ENCODE data around the gene GPATCH2L.

The GPATCH2L gene

DNA sequence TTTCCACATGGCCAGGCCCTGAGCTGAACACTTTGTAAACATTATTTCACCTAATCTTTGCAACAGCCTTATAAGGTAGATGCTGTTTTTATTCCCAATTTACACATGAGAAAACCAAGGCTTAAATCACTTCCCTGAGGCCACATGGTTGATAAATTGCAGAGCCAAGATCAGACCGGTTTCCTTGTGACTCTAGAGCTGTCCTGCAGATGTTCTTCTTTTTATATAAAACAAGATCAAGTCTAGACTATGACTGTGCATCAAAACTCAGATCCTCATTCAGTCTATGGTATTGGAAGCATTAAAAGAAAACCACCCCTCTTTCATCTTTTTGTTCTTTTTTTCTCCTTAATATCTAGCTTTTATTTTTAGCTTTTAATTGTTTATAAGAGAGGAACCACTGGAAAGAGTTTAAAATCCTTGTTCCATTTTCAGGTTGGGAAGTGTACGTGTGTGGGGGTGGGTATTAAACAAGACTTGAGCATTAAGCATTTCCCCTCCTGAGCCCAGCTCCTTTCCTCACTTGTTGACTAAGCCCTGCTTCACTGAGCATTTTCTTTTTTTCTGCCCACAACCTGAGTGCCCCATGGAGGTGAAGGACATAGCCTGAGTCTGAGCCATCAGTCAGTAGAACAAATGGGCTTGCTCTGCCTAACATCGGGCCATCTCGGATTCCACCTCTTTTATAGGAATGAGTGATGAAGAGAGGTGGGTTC is 45.4 kb downstream of the GPATCH2L start:
- DNase-seq (ENCODE audit: low read depth in 3 of 3, low spot score in 1 of 3), result no peak

DNA sequence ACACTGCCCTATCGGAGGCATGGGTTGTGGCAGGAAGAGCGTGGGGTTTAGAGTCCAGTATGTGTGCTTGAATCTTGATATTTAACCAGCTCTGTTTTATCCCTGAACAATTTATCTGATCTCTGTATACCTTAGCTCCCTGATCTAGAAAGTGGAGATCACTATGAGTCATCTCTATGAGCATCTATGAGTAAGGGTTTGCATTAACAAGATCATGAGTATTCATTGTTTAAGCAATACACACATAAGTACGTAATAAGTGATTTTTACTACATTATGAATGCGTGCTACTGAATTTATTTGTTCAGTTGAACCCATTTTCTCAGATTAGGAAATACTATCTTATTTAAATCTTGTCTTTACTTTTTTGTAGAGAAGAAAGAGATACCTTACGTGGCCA is 49.4 kb downstream of the GPATCH2L start:
- DNase-seq (ENCODE audit: low read depth in 3 of 3, low spot score in 1 of 3), result no peak

DNA sequence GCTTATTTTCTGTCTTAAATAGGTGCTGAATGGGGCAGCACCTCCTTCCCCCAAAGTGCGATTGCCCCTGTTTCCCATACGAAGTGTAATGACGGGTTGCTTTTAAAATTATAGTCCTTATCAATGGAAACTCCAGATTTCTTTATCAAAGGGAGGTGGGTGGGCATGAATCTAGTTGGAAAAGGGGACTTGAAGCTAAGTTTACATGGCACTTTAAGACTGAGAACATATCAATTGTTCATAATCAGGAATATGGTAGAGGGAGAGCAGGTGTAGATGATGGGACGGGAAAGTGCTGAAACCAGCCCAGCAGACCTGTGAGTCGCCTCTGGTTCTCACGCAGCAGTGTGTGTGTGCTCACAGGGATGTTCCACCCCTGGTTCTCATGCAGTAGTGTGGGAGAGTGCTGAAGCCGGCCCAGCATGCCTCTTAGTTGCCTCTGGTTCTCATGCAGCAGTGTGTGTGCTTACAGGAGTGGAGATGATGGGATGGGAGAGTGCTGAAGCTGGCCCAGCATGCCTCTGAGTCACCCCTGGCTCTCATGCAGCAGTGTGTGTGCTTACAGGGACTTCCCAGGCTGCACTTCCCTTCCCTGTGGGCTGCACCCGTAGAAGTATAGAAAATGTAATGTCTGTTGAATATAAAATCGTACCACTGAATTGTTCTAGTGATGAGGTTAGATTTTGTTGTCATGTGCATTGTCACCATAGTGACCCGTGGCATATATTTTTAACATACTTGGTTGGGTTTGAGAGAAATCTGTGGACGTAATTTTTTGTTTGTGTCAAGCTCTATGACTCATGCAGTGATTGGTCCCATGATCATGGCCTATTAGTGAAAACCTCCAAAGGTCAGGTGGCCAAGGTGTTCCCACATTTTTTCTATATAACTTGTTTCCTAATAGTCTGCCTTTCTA is 51.6 kb downstream of the GPATCH2L start:
- no peak for DNase-seq (ENCODE audit: low read depth in 3 of 3, low spot score in 1 of 3)

DNA sequence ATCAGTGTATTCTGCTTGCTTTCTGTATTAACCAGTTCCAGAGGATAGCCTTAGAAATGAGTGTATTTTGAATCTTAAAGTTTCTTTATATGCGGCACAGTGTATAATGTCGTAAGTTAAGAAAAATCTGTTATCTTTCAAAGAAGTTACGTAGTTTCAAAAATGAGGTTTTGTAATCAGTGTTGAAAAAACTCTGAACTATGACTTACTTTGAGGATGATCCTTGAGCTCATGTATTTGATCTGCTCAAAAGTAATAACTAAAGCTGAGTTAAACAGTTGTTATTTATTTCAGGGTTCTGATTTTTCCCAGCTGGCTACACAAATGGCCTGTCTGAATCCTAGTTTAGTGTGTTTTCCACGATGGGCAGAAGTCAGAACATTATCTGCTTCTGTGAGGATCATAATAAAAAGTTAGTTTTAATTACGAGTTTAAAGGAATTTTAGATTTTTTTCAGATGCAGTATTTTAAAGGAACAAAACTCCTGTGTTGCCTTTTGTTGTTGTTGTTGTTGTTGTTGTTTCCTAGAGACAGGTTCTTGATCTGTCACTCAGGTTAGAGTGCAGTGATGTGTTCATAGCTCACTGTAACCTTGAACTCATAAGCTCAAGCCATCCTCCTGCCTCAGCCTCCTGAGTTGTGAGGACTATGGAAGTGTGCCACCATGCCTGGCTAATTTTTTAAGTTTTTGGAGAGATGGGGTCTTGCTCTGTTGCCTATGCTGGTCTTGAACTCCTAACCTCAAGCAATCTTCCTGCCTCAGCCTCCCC is 52.9 kb downstream of the GPATCH2L start:
- DNase-seq (ENCODE audit: low read depth in 3 of 3, low spot score in 1 of 3), result no peak

DNA sequence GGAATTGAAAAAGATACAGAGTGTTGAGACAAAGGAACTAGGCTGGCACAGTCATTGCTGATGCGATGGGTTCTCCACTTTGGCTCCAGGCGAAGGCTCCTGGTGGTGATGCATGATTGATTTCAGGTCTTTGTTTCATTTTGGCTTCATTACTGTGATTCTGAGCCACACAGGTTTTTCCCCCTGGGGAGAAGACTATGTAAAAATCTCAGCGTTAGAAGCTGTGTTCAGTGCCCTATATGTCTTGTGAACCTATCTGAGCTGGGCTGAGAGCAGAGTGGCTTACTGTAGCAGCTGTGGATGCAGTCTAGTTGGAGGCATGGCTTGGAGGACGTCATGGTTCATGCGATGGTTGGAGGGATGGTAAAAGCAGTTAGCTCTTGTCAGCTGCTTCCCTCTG is 54.0 kb downstream of the GPATCH2L start:
- no peak for DNase-seq (ENCODE audit: low read depth in 3 of 3, low spot score in 1 of 3)

DNA sequence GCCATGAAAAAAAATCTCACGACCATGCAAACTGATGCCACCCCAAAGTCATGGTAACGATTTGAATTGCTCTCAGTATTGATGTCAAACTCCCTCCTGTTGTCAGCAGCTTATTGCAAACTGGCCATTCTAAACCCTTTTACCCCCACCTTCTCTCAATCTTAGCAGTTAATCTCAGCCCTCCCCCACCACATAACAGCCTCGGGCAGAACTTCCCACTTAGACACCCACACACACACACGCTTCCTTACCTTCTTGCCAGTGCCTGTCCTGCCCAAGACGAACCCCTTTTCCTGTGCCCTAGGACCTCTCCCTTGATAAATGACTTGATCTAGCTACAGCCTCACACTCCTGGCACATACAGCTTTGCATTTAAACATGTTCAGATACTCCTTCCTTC is 56.6 kb downstream of the GPATCH2L start:
- no peak for DNase-seq (ENCODE audit: low read depth in 3 of 3, low spot score in 1 of 3)

DNA sequence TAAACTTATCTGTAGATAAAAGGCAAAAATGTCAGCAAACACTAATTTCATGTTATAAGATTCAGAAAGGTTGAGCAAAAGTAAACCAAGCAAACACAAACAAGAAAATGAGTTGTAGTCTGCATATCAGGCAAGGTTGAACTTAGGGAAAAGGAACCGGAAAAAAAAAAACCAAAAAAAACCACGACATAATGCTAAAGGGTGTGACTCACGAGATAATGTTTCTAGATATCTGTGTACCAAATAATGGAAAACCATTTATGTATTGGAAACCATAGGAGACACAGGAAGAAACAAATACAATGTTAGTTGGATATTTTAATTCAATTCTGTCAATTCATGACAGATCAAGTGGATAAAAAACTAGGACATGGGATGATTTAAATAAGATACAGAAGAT is 60.5 kb downstream of the GPATCH2L start:
- DNase-seq (ENCODE audit: low read depth in 3 of 3, low spot score in 1 of 3), result no peak

DNA sequence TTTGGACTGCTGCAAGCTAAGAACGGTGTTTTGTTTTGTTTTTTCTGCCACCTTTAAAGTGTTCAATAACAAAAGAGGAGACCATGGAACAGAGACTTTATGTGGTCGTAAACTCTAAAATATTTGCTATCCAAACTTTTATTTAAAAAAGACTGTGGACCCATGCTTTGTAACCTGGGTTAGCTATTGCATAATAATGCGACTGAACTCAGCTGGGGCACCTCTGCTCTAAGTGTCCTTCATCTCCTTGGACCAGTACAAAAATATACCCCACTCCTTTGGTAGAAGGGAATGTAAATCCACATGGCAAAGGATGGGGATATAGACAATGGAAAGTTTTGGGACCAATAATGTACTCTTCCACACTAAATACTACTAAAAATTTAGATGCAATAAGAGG is 65.5 kb downstream of the GPATCH2L start:
- DNase-seq (ENCODE audit: low read depth in 3 of 3, low spot score in 1 of 3), result no peak

DNA sequence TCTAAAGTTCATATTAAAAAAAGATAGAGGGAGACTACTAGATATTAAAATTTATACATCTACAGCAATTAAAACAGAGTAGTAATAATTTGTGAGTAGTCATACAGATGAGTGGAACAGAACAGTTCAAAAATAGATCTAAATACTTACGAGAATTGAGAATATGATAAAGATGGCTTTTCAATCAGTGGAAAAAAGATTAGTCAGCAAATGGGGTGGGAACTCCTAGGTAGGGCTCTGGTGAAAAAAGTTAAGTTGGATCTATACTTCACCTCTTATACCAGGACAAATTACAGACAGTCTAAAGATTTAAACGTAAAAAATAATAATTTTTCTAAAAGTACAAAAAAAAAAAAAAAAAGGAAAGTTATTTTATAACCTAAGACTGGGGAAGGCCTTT is 66.9 kb downstream of the GPATCH2L start:
- no peak for DNase-seq (ENCODE audit: low read depth in 3 of 3, low spot score in 1 of 3)

DNA sequence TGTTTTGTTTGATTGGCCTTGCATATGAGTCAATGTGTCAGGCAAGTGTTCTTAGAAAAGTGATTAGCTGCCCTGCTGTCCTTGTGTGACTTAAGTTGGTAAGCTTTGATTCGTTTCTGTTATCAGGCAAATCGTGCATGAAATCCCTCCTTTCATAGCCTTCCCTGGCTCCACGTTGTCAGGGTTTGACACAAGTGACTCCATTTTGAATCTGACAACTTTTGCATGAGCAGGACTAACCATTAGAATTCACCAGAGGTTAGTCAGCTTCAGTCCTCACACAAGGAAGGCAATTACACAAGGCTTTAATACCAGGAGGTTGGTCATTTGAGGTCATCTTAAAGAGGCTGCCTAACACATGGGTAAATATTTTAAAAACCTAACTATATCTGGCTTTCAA is 68.2 kb downstream of the GPATCH2L start:
- no peak for DNase-seq (ENCODE audit: low read depth in 3 of 3, low spot score in 1 of 3)

DNA sequence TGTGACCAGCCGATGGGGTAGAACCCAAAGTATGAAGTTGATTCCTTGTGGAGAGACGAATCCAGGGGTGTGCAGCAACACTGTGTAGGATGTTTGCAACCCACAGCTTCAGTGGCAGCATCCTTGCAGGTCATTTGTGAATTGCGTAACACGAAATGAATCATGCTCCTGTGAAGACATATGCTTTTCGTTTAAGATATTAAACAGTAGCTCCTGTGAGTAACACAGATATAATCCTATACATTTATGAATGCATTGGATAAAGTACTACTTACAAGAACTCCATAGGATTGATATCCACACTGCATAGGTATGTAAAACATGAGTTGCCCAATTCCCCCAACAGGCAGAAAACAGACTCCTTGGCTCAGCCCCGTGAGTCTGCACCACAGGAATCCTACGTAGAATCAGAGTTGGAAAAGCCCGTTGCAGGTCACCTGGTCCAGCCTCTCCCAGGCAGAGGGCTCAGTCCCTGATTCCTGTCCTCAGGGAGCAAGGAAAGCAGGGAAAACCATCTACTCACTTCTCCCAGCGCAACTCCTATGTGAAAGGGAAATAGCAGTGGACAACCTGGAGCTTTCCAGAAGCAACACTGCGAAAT is 75.8 kb downstream of the GPATCH2L start:
- DNase-seq (ENCODE audit: low read depth in 3 of 3, low spot score in 1 of 3), result no peak

DNA sequence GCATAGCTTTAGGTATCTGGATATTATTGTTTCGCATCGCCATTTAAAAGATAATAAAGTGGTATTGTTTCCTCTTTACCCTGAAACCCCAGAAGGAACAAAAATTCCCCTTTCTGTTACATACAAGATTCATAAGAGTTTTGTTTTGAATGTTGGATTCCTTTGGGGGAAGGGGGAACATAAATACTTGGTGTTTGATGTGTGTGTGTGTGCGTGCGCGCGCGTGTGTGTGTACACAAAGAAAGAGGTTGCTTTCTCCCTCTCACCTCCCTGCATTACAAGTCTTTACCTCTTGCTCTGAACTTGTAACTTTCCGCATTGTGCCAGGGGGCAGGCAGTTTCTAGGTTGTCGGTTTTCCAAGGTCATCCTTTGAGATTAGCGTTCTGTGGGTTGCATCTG is 76.4 kb downstream of the GPATCH2L start:
- no peak for DNase-seq (ENCODE audit: low read depth in 3 of 3, low spot score in 1 of 3)

DNA sequence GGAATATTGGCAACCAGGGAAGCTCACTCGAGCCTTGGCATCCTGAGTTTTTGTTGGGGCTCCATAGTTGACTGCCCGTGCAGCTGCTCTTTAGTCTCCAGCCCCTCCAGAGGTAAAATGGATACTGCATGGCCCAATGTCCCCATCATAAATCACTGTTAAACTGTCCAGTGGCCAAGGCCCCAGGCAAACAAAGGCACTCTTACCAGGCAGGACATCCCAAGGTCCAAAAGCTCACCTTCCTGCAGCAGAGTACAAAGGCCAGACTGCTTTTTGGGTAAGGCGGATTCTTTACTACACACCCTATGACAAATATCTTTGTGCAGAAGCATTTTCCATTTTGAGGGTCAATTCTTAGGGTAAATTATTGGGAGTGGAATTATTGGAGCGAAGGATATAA is 81.1 kb downstream of the GPATCH2L start:
- DNase-seq (ENCODE audit: low read depth in 3 of 3, low spot score in 1 of 3), result no peak

DNA sequence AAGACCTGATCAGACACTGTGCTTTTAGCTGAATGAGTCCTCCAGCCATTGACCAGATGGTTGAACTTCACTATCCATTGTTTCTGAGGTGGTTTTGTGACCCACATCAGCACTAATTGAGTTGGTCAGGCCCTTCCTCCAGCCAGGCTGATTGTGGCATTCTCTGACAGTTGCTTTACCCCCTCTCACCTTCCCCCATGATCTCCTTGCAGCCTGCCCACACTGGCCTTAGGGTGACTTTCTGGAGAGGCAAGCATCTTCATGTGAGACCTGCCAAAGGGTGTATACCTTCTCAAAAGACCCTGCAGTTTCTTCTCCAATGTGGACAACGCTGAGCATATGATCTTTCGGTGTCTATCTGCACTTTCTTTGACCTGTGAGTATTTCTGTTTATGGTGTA is 83.9 kb downstream of the GPATCH2L start:
- DNase-seq (ENCODE audit: low read depth in 3 of 3, low spot score in 1 of 3), result no peak

DNA sequence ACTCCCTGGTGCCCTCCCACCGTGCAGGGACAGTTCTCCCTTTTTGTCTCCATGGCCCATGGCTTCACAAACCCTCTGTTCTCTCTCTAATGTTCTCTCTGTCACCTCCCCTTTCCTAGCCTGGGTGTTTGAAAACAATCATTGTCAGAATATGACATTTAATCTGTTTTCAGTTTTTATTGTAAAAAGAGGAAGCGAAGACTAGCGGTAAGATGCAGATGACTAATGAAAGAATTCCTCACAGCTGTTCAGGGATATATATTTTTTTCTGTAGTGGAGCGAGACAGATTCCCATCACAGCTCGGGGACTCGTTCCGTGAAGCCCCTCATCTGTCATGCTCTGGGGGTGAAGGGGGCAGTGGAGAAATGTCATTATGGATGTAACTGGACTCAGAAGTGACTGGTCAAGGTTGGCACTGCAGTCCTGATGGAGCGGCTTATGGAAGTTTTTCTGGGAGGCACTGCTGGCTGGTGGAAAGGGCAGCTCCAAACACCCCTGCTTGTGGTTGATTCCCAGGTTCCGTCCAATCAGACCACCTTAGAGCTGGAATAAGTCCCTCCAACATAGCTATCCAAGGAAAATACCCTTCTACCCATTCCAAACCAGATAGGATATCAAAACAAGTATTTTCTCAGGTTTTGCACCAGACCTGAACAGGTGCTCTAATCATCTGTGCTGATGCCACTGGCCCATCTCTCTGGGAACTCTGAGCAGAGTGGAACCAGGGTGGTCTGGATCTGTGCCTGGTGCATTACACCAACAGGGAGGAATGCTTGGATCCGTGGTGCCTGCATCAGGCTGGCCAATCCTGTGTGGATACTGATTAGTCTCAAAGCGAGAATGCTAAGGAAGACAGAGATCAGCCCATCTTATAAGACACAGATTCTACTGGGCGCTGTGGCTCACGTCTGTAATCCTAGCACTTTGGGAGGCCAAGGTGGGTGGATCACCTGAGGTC is 84.7 kb downstream of the GPATCH2L start:
- DNase-seq (ENCODE audit: low read depth in 3 of 3, low spot score in 1 of 3), result no peak

DNA sequence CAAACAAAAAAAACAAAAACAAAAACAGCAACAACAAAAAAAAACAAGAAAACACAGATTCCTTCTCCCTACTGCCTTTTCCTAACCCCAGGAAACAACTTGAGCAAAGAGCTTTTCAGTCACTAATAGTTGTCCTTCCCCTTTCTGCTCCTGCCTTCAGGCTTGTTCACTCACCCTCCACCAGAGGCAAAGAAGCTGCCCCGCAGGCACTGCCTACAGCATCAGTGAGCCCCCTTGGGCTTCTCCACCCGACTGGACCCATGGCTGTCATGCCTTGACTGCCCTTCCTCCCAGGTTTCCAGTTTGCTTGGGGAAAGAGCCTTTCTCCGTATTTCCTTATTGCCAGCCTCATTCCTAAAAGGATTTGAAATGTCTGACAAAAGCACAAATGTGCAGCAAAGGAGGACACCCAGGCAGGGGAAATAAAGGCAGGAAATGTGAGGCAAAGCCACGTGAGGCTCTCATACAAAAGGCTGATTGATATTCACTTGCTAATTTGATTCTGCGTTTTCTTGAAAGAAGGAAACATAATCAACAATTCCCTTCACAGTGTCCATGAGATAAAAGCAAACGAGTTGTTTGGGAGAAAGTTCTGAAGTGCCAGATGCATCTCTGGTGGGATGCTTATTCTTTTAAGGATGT is 85.7 kb downstream of the GPATCH2L start:
- no peak for DNase-seq (ENCODE audit: low read depth in 3 of 3, low spot score in 1 of 3)

DNA sequence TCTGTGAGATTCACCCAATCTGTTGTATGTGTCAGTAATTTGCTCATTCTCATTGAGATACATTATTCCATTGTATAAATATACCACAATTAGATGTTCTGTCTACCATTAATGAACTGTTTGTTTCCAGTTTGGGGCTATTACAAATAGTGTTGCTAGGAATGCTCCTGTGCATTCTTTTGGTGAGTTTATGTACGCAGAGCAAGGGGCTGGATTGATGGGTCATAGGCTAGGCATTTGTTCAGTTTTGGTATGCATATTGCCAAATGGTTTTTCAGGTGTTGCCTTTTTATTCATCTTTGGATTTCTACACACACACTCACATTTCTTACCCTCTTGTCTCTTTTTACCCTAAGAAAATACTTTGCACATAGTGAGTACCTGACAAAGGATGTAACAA is 93.4 kb downstream of the GPATCH2L start:
- DNase-seq (ENCODE audit: low read depth in 3 of 3, low spot score in 1 of 3), result no peak

DNA sequence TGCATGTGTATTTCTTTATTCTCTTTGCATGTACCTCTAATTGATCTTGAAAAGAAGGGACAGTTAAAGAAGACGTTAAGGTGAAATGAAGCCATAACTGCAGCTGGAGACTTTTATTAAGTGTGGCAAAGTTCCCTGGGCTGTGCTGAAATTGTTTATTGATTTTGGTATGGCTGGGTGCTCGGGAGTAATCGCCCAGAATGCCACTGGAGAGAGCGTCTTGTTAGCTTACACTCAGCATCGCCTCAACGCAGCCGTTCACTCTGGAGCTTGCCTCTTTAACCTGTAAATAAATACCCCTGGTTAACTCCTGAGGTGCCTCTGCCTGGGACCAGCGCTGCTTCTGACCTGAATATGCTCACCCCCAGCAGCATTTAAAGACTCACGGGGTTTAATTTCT is 98.6 kb downstream of the GPATCH2L start:
- no peak for DNase-seq (ENCODE audit: low read depth in 3 of 3, low spot score in 1 of 3)

DNA sequence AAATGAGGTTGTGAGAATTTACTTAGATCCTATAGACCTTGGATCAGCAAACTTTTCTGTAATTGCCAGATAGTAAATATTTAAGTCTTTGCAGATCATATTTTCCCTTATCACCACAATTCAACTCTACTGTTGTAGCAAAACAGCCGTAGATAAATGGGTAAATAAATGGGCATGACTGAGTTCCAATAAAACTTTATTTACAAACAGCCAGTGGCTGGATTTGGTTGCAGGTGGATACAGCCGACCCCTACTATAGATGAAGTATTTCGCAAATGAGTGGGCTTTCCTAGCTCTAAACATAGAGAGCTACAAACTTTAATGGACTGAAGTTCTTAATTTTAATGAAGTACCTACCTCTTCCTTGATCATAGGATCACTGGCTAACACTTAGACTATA is 100.7 kb downstream of the GPATCH2L start:
- DNase-seq (ENCODE audit: low read depth in 3 of 3, low spot score in 1 of 3), result no peak

DNA sequence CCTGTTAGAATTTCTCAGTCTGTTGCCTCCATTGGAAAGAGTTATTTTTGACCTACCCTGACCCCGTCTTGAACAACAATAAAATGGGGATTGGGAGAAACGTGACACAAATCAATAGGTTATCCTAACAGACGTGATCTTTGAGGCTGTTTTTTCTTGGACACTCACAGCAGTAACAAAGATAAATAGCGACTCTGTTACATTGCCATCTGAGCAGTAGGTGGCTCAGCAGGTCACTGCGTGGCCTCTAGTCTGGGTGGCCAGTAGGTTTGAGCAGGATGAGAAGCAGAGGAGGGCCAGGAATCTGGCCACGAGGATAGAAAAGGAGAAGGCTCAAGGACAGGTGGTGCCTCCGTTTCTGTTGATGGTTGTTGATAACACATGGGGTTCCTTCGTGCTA is 101.4 kb downstream of the GPATCH2L start:
- no peak for DNase-seq (ENCODE audit: low read depth in 3 of 3, low spot score in 1 of 3)
